Right lobe of liver (tissue), 4 donors: ENCODE results near the gene DIPK1C.

Experiments
- POLR2A ChIP-seq: fragments of 450-650 bp; IDR thresholded peaks from one replicate; pipeline ENCODE4 v1.6.1; 2017; ENCODE audit warnings: antibody characterized with exemption, mild to moderate bottlenecking
- TF ChIP-seq, protein P1 (sequence below), 4 donors: fragments of 200-600 bp in 3 of 4; fragments of 450-650 bp in 1 of 4; IDR thresholded peaks; one replicate each; pipeline versions ENCODE4 v1.5.1 to v1.8.0; 2016 to 2022; ENCODE audit warnings: antibody characterized with exemption in 4 of 4, mild to moderate bottlenecking in 2 of 4
- donor health status: DM: no; HTN: no; CAD: no.
- donor health status: DM: no; HTN: no; CAD: no.
- donor health status: DM: no; HTN: yes; CAD: no.

DNA sequence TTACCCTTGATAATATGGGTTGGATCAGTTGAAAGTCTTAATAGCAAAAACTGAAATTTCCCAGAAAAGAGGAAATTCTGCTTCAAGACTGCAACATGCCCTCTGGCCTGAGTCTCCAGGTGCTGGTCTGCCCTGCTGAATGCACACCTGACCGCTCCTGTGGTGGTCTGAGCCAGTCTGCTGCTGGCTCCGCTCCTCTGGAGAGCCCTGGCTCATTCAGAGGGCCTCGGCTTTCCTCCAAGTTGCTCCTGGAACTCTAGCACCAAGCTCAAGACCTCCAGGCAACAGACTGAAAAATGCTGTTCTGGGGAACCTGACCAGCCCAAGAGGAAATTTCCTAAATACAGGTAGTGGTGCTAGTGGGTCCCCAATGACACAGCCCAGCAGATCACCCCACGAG, 64.8 kb downstream of the DIPK1C start:
- TF ChIP-seq, protein P1, sequence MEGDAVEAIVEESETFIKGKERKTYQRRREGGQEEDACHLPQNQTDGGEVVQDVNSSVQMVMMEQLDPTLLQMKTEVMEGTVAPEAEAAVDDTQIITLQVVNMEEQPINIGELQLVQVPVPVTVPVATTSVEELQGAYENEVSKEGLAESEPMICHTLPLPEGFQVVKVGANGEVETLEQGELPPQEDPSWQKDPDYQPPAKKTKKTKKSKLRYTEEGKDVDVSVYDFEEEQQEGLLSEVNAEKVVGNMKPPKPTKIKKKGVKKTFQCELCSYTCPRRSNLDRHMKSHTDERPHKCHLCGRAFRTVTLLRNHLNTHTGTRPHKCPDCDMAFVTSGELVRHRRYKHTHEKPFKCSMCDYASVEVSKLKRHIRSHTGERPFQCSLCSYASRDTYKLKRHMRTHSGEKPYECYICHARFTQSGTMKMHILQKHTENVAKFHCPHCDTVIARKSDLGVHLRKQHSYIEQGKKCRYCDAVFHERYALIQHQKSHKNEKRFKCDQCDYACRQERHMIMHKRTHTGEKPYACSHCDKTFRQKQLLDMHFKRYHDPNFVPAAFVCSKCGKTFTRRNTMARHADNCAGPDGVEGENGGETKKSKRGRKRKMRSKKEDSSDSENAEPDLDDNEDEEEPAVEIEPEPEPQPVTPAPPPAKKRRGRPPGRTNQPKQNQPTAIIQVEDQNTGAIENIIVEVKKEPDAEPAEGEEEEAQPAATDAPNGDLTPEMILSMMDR (IDR thresholded peaks at IDR 0.05), result no peak
- no peak for TF ChIP-seq POLR2A
